GM12892 (cell line): ENCODE results near the gene CIB4.

ENCODE experiments used
- POLR2A ChIP-seq: IDR thresholded peaks from 2 replicates; pipeline ENCODE4 v1.6.1; 2011; ENCODE audit warnings: low read depth, low read length, control low read depth
- POLR2AphosphoS5 ChIP-seq: IDR thresholded peaks from 2 replicates; pipeline ENCODE4 v1.6.1; 2011; ENCODE audit warnings: low read depth, low read length, control low read depth
- TAF1 ChIP-seq: IDR thresholded peaks from 2 replicates; pipeline ENCODE4 v1.6.1; 2011; ENCODE audit warnings: low read depth, mild to moderate bottlenecking, control low read depth, low read length, borderline replicate concordance

- no peak for TF ChIP-seq POLR2A
- no peak for TF ChIP-seq TAF1
- TF ChIP-seq POLR2AphosphoS5: no peak
Observed at GRCh38 chr2:26540306-26540705, 100.9 kb downstream of the CIB4 start.
